Femur (tissue), 1 donor: ENCODE measurements around the gene OXTR.
"Not testable (repeated sequence)": the region's sequence is repeated elsewhere in the genome, so short reads cannot be mapped to it uniquely, and the experiment has no call there.

Source experiments
- DNase-seq: peaks from one replicate; pipeline ENCODE4 v3.0.0-alpha.2; 2017

OXTR gene

DNA sequence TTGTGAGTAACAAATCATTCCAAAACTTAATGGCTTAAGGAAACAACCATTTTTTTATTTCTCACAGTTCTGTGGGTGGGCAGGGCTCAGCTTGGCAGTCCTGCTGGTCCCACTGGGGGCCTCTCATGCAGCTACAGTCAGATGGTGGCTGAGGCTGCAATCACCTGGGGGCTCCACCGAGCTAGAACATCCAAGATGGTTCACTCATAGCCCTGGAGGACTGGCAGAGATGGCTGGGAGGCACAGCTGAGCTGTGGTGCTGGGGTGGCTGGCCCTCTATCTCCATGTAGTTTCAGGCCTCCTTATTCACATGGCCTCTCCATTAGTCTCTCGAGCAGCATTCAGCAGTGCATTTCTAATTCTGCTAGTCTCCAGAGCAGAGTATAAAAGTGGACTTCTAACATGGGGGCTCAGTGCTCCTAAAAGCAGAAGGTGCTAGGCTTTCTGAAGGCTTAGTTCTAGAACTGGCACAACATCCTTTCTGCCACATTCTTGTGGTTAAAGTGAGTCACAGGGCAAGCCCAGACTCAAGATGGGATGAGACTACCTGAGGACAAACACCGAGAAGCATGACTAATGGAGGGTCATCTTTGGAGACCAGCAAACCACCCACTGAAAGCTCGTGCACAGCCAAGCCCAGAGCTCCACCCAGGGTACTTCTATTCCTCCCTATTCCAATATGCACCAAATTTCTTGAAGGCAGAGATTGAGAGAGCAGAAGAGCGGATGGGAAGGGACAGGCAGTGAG, 29.5 kb downstream of the OXTR start:
- no peak for DNase-seq

GRCh38 chr3:8738639-8739038, 30.8 kb downstream of the OXTR start:
- DNase-seq = no peak

- DNase-seq = no peak
Measured at GRCh38 chr3:8737823-8738222, 31.6 kb downstream of the OXTR start.

GRCh38 chr3:8737301-8737700, 32.1 kb downstream of the OXTR start:
- no peak for DNase-seq

GRCh38 chr3:8736436-8736835, 33.0 kb downstream of the OXTR start:
- DNase-seq = no peak

DNA sequence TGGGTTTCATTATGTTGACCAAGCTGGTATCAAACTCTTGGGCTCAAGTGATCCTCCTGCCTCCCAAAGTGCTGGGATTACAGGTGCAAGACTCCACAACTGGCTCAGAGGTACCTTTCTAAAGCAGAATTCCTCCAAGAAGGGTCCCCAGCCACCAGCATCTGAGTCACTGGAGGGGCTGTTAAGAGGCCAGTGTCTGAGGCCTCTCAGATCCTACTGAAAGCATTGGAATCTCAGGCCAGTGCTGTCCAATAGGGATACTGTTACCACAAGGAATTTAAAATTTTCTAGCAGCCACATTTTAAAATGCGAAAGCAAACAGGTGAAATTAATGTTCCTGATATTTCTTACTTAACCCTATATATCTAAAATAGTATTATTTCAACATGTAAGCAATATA, 34.5 kb downstream of the OXTR start:
- DNase-seq = no peak

GRCh38 chr3:8734137-8734878, 35.1 kb downstream of the OXTR start:
- no peak for DNase-seq

GRCh38 chr3:8733332-8734094, 35.9 kb downstream of the OXTR start, which contains the start of gene CAV3:
Gene CAV3, plus strand, starts transcription at chr3:8733802. Its CDS starts 75 bp downstream, at chr3:8733877.
- peak; percentile 84 for DNase-seq

DNA sequence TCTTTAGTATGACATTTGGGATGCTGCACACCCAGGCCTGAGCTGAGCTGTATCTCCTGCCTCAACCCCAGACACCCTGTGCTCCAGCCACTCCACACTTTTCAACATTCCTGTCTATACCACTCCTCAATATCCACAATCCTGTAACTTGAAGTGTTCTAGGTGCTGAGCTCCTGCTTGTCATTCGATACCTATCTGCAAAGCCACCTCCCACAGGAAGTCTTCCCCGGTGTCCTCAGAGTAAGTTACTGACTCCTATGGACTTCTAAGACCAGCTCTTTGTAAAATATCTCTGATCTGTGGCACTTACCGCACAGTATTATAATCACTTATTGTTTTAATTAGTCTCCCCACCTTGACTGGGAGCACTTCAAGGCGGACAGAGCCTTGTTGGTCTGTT, 37.0 kb downstream of the OXTR start:
- no peak for DNase-seq

DNA sequence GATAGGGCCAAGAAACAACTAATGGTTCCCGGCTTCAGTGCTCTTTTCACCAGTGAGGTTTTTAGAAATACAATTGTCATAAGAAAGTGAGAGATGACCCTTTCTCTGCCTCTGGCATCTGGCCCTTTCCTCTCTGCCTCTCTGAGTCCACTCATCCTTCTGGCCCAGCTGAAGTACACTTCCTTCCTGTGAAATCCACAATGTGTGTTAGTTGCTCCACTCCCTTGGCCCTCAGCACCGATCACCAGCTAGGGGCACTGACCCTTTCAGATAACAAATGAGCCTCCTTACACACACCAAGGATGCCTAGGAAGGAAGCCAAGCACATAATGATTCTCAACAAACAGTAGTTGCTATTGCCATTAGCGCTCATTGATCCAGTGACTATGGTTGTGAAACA, 38.8 kb downstream of the OXTR start:
- no peak for DNase-seq

GRCh38 chr3:8729479-8729878, 39.9 kb downstream of the OXTR start:
- DNase-seq = no peak

DNA sequence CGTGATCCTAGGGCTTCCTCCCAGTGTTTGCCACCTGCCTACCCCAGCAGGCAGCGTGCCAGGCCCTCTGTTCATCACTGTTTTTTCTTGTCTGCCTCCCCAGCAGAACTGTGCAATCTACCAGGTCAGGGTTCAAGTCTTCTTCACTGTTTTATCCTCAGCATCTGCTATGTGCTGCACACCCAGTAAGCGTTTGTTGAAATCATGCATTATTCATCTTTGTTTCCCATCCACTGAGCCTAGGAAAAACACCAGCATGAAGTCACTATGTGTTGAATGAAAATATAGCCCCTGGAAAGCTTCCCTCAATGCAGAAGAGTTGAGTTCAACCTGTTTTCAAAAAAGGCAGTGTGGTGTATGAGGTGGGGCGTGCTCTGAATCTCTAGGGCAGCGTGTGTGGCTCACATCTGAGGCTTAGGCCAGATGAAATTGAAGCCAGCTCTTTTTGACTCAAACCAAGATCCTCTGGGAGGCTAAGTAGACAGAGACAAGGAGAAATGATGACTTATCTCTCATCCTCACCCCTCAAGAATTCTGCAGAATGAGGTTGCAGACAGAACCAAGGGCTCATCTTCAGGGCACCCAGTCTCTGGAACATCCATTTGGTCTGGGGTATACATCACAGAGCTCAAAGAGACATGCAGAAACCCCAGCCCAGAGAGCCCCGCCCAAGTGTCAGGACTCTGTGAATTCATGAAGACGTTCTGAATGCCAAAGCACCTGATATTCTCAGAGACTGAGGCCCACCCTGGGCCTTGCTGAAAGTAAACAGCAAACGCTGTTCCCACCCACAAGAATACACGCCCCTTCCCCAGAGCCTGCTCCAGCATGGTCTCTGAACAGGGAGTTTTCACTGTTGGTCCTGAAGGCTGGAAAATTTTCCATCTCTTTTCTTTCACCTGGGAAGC, 41.6 kb downstream of the OXTR start:
- no peak for DNase-seq

GRCh38 chr3:8724108-8724752, 45.2 kb downstream of the OXTR start:
- DNase-seq = no peak

- no peak for DNase-seq
Measured at GRCh38 chr3:8723612-8724011, 45.8 kb downstream of the OXTR start.

DNA sequence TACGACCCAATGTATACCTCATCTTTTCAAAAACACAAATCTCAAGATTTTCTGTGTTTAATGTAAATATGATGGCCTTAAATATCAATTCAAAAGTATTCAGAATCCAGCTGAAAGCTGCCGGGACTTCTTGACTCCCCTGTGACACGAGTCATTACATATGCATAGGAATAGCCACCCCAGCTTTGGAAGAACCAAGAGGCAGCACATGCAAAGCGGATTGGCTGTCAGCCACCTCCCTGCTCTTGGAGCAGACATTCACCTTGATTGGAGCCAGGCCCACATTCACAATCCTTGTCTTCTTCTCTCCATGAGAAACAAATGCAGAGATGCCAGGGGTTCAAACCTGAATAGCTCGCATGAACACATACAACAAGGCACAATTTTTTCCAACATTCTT, 46.6 kb downstream of the OXTR start:
- no peak for DNase-seq

DNA sequence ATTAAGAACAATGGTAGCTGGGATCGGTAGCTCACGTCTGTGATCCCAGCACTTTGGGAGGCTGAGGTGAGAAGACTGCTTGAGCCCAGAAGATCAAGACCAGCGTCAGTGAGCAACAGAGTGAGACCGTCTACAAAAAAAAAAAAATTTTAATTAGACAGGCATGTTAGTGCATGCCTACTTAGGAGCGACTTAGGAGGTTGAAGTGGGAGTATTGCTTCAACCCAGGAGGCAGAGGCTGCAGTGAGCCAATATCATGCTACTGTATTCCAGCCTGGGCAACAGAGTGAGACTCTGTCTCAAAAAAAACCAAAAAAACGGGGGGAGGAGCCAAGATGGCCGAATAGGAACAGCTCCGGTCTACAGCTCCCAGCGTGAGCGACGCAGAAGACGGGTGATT, 53.7 kb downstream of the OXTR start:
- not testable (repeated sequence) for DNase-seq

- no peak for DNase-seq
Measured at GRCh38 chr3:8713901-8714759, 55.3 kb downstream of the OXTR start.

DNA sequence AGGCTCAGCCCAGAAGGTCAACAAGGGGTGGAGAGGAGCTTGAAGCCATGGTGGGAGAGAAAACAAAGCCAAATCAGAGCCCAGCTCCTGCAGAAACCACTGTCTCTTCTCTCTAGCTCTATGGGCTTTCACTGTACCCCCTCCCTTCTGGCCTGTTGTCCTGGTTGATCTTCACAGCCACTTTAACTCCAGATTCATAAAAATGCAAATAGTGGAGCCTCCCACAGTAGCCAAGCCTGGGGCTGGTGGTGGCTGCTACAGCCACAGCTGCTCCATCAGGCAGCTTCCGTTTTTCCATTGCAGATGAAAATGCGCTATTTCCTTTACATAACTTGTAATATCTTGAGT, 56.5 kb downstream of the OXTR start:
- DNase-seq = no peak

GRCh38 chr3:8712045-8712907, 57.1 kb downstream of the OXTR start:
- peak; percentile 57 for DNase-seq
